Esophagus (tissue), 2 donors: Measurements from ENCODE around the gene DHRS9. TPM values are rescaled to one million over a fixed set of nuclear protein-coding genes. Genes with fewer than 3 reads are reported as not detected.
A peak's percentile ranks its signal among the peaks of the same experiment; 100 is the strongest.

Source experiments
- H3K27ac ChIP-seq, 2 donors: one replicate each; pipeline ENCODE4 v1.5.1; 2013; ENCODE audit warnings: low read depth in 2 of 2, mild to moderate bottlenecking in 2 of 2, inconsistent platforms in 1 of 2, low read length in 1 of 2, moderate library complexity in 1 of 2
- H3K27me3 ChIP-seq, 2 donors: one replicate each; pipeline ENCODE4 v1.6.1; 2013; ENCODE audit warnings: low read length in 2 of 2, control low read depth in 1 of 2, mild to moderate bottlenecking in 1 of 2; ENCODE audit not compliant: insufficient read depth in 2 of 2, control insufficient read depth in 1 of 2
- H3K36me3 ChIP-seq, 2 donors: one replicate each; pipeline ENCODE4 v1.6.1; 2013; ENCODE audit warnings: low read length in 1 of 2; ENCODE audit not compliant: control insufficient read depth in 2 of 2, insufficient read depth in 2 of 2
- H3K4me1 ChIP-seq, 2 donors: one replicate each; pipeline ENCODE4 v1.6.1; 2013; ENCODE audit warnings: low read length in 1 of 2; ENCODE audit not compliant: control insufficient read depth in 2 of 2, insufficient read depth in 2 of 2
- H3K4me3 ChIP-seq, 2 donors: one replicate each; pipeline ENCODE4 v1.5.1; 2013; ENCODE audit warnings: low read length in 2 of 2, mild to moderate bottlenecking in 2 of 2, low read depth in 1 of 2, moderate library complexity in 1 of 2
- H3K9me3 ChIP-seq, 2 donors: one replicate each; pipeline ENCODE4 v1.6.1; 2013; ENCODE audit warnings: mild to moderate bottlenecking in 2 of 2, low read depth in 1 of 2, low read length in 1 of 2, moderate library complexity in 1 of 2; ENCODE audit not compliant: control insufficient read depth in 2 of 2, insufficient read depth in 1 of 2
- WGBS, 2 donors: extraction: QIAGEN DNeasy Blood & Tissue Kit; methylation state at CpG; one replicate each; pipeline ENCODE4 v1.1.7; 2013; 5-methylcytosine and 5-hydroxymethylcytosine counted together
- polyA plus RNA-seq, 2 donors: library from polyadenylated mRNA; stranded (reverse); fragments of 200-250 nt; gene quantifications; one replicate each; pipeline ENCODE4 v1.2.3, GENCODE V29; 2013
- donor health status: healthy with polysubstance abuse.
- donor health status: Bipolar disorder and iron deficiency.

DHRS9 gene
- polyA plus RNA-seq, 2 donors, result 9.2 to 33.4 TPM

- no peak overlapping the region for H3K27ac ChIP-seq
- peaks cover 0 to 3% of the 10 kb centered on the region in 2 donors for H3K9me3 ChIP-seq
- H3K4me3 ChIP-seq, result no peak overlapping the region
- no peaks in the 10 kb centered on the region for H3K27me3 ChIP-seq
- H3K4me1 ChIP-seq, result no peaks in the 10 kb centered on the region
- 82 to 86% methylated on average over 2 of the region's 2 CpGs for WGBS, 2 donors
- no peaks in the 10 kb centered on the region for H3K36me3 ChIP-seq
These were observed 19.8 kb downstream of the DHRS9 start for GRCh38 chr2:169089182-169089581.

GRCh38 chr2:169090133-169090820, 20.9 kb downstream of the DHRS9 start:
- no peaks in the 10 kb centered on the region for H3K4me1 ChIP-seq
- 83% methylated on average over 6 of the region's 6 CpGs for WGBS, 2 donors
- H3K36me3 ChIP-seq, result no peaks in the 10 kb centered on the region
- H3K4me3 ChIP-seq, result no peak overlapping the region
- H3K27ac ChIP-seq, result no peak overlapping the region
- peaks cover 0 to 3% of the 10 kb centered on the region in 2 donors for H3K9me3 ChIP-seq
- no peaks in the 10 kb centered on the region for H3K27me3 ChIP-seq

GRCh38 chr2:169091256-169091655, 21.9 kb downstream of the DHRS9 start:
- no peak overlapping the region for H3K27ac ChIP-seq
- no peaks in the 10 kb centered on the region for H3K36me3 ChIP-seq
- no peaks in the 10 kb centered on the region for H3K27me3 ChIP-seq
- no peak overlapping the region for H3K4me3 ChIP-seq
- H3K9me3 ChIP-seq, result peaks cover 0 to 3% of the 10 kb centered on the region in 2 donors
- WGBS, 2 donors, result 78 to 86% methylated on average over 3 of the region's 3 CpGs
- H3K4me1 ChIP-seq, result no peaks in the 10 kb centered on the region

GRCh38 chr2:169091761-169092519, 22.6 kb downstream of the DHRS9 start:
- Histone ChIP-seq H3K9me3 (peaks cover 0 to 1% of the 10 kb centered on the region in 2 donors), H3K27me3 (no peaks in the 10 kb centered on the region), H3K4me3 (no peak overlapping the region), H3K4me1 (no peaks in the 10 kb centered on the region), H3K36me3 (no peaks in the 10 kb centered on the region), H3K27ac (no peak overlapping the region)
- 45 to 48% methylated on average over 8 of the region's 8 CpGs for WGBS, 2 donors

- H3K27ac ChIP-seq, result no peak overlapping the region
- peaks cover 0 to 2% of the 10 kb centered on the region in 2 donors for H3K27me3 ChIP-seq
- H3K4me3 ChIP-seq, result no peak overlapping the region
- H3K36me3 ChIP-seq, result no peaks in the 10 kb centered on the region
- no peaks in the 10 kb centered on the region for H3K4me1 ChIP-seq
- WGBS, 2 donors, result 40 to 50% methylated on average over 2 of the region's 2 CpGs
- no peaks in the 10 kb centered on the region for H3K9me3 ChIP-seq
These were observed 24.2 kb downstream of the DHRS9 start for GRCh38 chr2:169093535-169093934.

GRCh38 chr2:169094676-169095075, 25.3 kb downstream of the DHRS9 start:
- Histone ChIP-seq H3K4me3 (no peak overlapping the region), H3K27me3 (peaks cover 0 to 2% of the 10 kb centered on the region in 2 donors), H3K4me1 (no peaks in the 10 kb centered on the region), H3K9me3 (no peaks in the 10 kb centered on the region), H3K36me3 (no peaks in the 10 kb centered on the region), H3K27ac (no peak overlapping the region)
- WGBS, 2 donors, result 57 to 63% methylated on average over 1 of the region's 1 CpG

- H3K9me3 ChIP-seq, result no peaks in the 10 kb centered on the region
- no peaks in the 10 kb centered on the region for H3K36me3 ChIP-seq
- H3K27me3 ChIP-seq, result peaks cover 0 to 2% of the 10 kb centered on the region in 2 donors
- no peaks in the 10 kb centered on the region for H3K4me1 ChIP-seq
- 42 to 62% methylated on average over 5 of the region's 5 CpGs for WGBS, 2 donors
- H3K27ac ChIP-seq, result peak overlapping the region in 1 of 2 donors; percentile 8
- H3K4me3 ChIP-seq, result no peak overlapping the region
These were observed 26.3 kb downstream of the DHRS9 start for GRCh38 chr2:169095621-169096105.

GRCh38 chr2:169104848-169105247, 35.5 kb downstream of the DHRS9 start:
- peaks cover 0 to 16% of the 10 kb centered on the region in 2 donors for H3K27me3 ChIP-seq
- no peak overlapping the region for H3K4me3 ChIP-seq
- H3K27ac ChIP-seq, result no peak overlapping the region
- no peaks in the 10 kb centered on the region for H3K4me1 ChIP-seq
- no peaks in the 10 kb centered on the region for H3K9me3 ChIP-seq
- H3K36me3 ChIP-seq, result no peaks in the 10 kb centered on the region
- 91 to 94% methylated on average over 1 of the region's 1 CpG for WGBS, 2 donors

GRCh38 chr2:169105476-169105875, 36.1 kb downstream of the DHRS9 start:
- Histone ChIP-seq H3K4me3 (no peak overlapping the region), H3K27me3 (peaks cover 0 to 16% of the 10 kb centered on the region in 2 donors), H3K9me3 (no peaks in the 10 kb centered on the region), H3K36me3 (no peaks in the 10 kb centered on the region), H3K27ac (no peak overlapping the region), H3K4me1 (peaks cover 0 to 2% of the 10 kb centered on the region in 2 donors)
- 69 to 70% methylated on average over 1 of the region's 1 CpG for WGBS, 2 donors
